Measurements from ENCODE around the gene PLAGL2. TPM values are rescaled to one million over a fixed set of nuclear protein-coding genes. Genes with fewer than 3 reads are reported as not detected.
"Not testable (repeated sequence)": the region's sequence is repeated elsewhere in the genome, so short reads cannot be mapped to it uniquely, and the experiment has no call there.

Gene PLAGL2, protein sequence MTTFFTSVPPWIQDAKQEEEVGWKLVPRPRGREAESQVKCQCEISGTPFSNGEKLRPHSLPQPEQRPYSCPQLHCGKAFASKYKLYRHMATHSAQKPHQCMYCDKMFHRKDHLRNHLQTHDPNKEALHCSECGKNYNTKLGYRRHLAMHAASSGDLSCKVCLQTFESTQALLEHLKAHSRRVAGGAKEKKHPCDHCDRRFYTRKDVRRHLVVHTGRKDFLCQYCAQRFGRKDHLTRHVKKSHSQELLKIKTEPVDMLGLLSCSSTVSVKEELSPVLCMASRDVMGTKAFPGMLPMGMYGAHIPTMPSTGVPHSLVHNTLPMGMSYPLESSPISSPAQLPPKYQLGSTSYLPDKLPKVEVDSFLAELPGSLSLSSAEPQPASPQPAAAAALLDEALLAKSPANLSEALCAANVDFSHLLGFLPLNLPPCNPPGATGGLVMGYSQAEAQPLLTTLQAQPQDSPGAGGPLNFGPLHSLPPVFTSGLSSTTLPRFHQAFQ
- 17.6 TPM for total RNA-seq
- long read RNA-seq, partial matches to known transcripts, result 0 of 7 reads
- long read RNA-seq, other reads (novel, unspliced or antisense), result 7 of 7 reads

DNA sequence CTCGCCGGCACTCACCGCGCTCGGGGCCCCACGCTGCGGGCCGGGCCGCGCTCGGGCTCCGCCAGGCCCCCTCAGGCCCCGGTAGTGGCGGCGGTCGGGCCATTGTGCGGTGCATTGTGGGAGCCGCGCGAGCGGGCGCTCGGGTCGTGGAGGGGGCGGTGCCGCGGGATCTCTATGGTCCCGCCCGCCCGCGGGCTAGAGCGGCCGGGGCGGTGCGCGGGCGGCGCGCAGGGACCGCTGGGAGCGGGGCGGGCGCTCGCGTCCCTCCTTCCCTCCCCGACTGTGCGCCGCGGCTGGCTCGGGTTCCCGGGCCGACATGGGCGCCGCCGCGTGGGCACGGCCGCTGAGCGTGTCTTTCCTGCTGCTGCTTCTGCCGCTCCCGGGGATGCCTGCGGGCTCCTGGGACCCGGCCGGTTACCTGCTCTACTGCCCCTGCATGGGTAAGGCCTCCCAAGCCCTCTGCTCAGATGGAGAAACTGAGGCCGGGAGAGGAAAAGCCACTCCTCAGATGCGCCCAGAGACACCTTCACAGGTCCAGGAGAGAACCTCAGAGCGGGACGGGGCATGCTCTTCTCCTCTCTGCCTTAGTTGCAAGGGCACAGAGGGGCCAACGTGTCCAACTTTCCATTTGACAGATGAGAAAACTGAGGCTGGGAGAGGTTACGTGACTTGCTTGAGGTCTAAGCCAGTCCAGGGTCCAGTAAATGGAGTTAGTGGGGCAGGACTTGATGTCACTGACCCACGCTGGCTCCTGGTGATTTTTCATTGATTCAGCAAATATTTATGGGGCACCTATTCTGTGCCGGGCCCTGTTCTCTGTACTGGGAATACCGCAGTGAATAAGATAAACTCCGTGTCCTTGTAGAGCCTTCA lies at the start of gene PLAGL2, which contains the start of gene POFUT1:
PLAGL2 (minus strand) TSS at position 118 of the 873 bp plus-strand sequence. CDS start 5,565 bp downstream, outside the sequence.
POFUT1 (plus strand) TSS at position 255 of the 873 bp plus-strand sequence; CDS start at position 317, 62 bp downstream.
- H3K27ac ChIP-seq, result peak within 1 kb of the TSS; percentile 94
- H3K4me1 ChIP-seq, result peaks cover 53% of the 10 kb centered on the region
- ATAC-seq (peak; percentile 93 to 97), DNase-seq (peak; percentile 94)
- H3K36me3 ChIP-seq, result peaks cover 26% of the 10 kb centered on the region
- no peaks in the 10 kb centered on the region for H3K9me3 ChIP-seq
- intact Hi-C loops (cut with DNase I), result no loop called here
- no peaks in the 10 kb centered on the region for H3K27me3 ChIP-seq (ENCODE audit: low read depth)
- H3K4me3 ChIP-seq, result peak within 1 kb of the TSS; percentile 96
- TF ChIP-seq, protein P1, sequence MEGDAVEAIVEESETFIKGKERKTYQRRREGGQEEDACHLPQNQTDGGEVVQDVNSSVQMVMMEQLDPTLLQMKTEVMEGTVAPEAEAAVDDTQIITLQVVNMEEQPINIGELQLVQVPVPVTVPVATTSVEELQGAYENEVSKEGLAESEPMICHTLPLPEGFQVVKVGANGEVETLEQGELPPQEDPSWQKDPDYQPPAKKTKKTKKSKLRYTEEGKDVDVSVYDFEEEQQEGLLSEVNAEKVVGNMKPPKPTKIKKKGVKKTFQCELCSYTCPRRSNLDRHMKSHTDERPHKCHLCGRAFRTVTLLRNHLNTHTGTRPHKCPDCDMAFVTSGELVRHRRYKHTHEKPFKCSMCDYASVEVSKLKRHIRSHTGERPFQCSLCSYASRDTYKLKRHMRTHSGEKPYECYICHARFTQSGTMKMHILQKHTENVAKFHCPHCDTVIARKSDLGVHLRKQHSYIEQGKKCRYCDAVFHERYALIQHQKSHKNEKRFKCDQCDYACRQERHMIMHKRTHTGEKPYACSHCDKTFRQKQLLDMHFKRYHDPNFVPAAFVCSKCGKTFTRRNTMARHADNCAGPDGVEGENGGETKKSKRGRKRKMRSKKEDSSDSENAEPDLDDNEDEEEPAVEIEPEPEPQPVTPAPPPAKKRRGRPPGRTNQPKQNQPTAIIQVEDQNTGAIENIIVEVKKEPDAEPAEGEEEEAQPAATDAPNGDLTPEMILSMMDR (IDR thresholded peaks at IDR 0.05), result peak; percentile 36

GRCh38 chr20:32252189-32252588 lies 44.6 kb upstream of the PLAGL2 start:
- Histone ChIP-seq H3K27ac (no peak overlapping the region), H3K36me3 (no peaks in the 10 kb centered on the region), H3K4me3 (no peak overlapping the region), H3K4me1 (no peaks in the 10 kb centered on the region), H3K9me3 (no peaks in the 10 kb centered on the region), H3K27me3 (ENCODE audit: low read depth) (no peaks in the 10 kb centered on the region)
- no peak for ATAC-seq
- DNase-seq, result no peak
- intact Hi-C loops (cut with DNase I), result no loop called here
- TF ChIP-seq, protein P1 (IDR thresholded peaks at IDR 0.05), result no peak

DNA sequence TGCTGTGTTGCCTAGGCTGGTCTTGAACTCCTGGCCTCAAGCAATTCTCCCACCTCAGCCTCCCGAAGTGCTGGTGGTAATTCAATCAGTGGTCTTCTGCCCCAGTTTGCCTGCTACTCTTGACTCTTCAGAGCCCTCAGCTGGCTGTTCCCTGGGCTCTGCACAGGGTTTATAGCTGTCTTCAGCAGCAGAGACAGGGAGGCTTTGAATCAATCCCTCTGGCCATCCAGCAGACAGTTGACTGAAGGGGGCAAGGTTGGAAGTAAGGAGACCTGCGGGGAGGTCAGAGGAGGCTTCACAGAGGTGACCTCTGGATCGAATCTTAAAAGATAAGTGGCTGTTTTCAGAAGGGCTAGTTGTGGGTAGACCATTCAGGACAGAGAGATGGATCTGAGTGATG lies 43.9 kb upstream of the PLAGL2 start:
- ATAC-seq, result no peak
- H3K27ac ChIP-seq, result no peak overlapping the region
- no peaks in the 10 kb centered on the region for H3K27me3 ChIP-seq (ENCODE audit: low read depth)
- no peak overlapping the region for H3K4me3 ChIP-seq
- intact Hi-C loops (cut with DNase I), result no loop called here
- H3K4me1 ChIP-seq, result no peaks in the 10 kb centered on the region
- TF ChIP-seq, protein P1 (IDR thresholded peaks at IDR 0.05), result no peak
- no peaks in the 10 kb centered on the region for H3K36me3 ChIP-seq
- no peaks in the 10 kb centered on the region for H3K9me3 ChIP-seq
- DNase-seq, result no peak

GRCh38 chr20:32249030-32249738 lies 41.6 kb upstream of the PLAGL2 start:
- TF ChIP-seq, protein P1 (IDR thresholded peaks at IDR 0.05), result no peak
- Histone ChIP-seq H3K4me3 (no peak overlapping the region), H3K4me1 (no peaks in the 10 kb centered on the region), H3K36me3 (no peaks in the 10 kb centered on the region), H3K27ac (no peak overlapping the region), H3K9me3 (no peaks in the 10 kb centered on the region), H3K27me3 (ENCODE audit: low read depth) (no peaks in the 10 kb centered on the region)
- DNase-seq (no peak), ATAC-seq (no peak)
- intact Hi-C loops (cut with DNase I), result no loop called here

DNA sequence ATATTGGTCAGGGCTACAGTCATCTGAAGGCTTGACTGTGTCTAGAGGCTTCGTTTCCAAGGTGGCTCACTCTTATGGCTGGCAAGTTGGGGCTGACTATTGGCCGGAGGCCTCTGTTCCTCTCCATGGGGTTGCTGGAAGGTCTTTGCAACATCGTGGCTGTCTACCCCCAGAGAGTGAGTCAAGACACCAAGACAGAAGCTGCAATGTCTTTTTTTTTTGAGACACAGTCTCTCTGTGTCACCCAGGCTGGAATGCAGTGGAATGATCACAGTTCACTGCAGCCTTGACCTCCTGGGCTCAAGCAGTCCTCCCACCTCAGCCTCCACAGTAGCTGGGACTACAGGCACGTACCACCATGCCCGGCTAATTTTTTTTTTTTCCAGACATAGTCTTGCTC lies 40.5 kb upstream of the PLAGL2 start:
- Histone ChIP-seq H3K27me3 (ENCODE audit: low read depth) (no peaks in the 10 kb centered on the region), H3K4me3 (no peak overlapping the region), H3K4me1 (no peaks in the 10 kb centered on the region), H3K9me3 (no peaks in the 10 kb centered on the region), H3K36me3 (no peaks in the 10 kb centered on the region), H3K27ac (no peak overlapping the region)
- intact Hi-C loops (cut with DNase I), result no loop called here
- TF ChIP-seq, protein P1 (IDR thresholded peaks at IDR 0.05), result no peak
- no peak for DNase-seq
- no peak for ATAC-seq

GRCh38 chr20:32246208-32246607 lies 38.7 kb upstream of the PLAGL2 start:
- H3K27ac ChIP-seq; H3K36me3 ChIP-seq; H3K27me3 ChIP-seq (ENCODE audit: low read depth); ATAC-seq; intact Hi-C loops (cut with DNase I); H3K4me3 ChIP-seq; H3K9me3 ChIP-seq; DNase-seq; H3K4me1 ChIP-seq: not testable (repeated sequence)
